HUES48 (cell line): ENCODE measurements around the gene CKLF.
"Not testable (repeated sequence)": the region's sequence is repeated elsewhere in the genome, so short reads cannot be mapped to it uniquely, and the experiment has no call there.

Experiments
- H3K27ac ChIP-seq: one replicate; pipeline ENCODE4 v1.7.0; 2013; ENCODE audit warnings: low read depth, low read length, inconsistent platforms
- H3K27me3 ChIP-seq: 2 replicates; pipeline ENCODE4 v1.6.1; 2013; ENCODE audit warnings: mild to moderate bottlenecking, low read length; ENCODE audit not compliant: control insufficient read depth, insufficient read depth
- H3K36me3 ChIP-seq: 2 replicates; pipeline ENCODE4 v1.6.1; 2013; ENCODE audit warnings: low read length; ENCODE audit not compliant: control insufficient read depth, insufficient read depth
- H3K4me1 ChIP-seq: 2 replicates; pipeline ENCODE4 v1.6.1; 2013; ENCODE audit warnings: mild to moderate bottlenecking, low read length; ENCODE audit not compliant: control insufficient read depth, insufficient read depth
- H3K4me3 ChIP-seq: 2 replicates; pipeline ENCODE4 v1.5.1; 2013; ENCODE audit warnings: mild to moderate bottlenecking, low read depth, low read length
- H3K9ac ChIP-seq: 2 replicates; pipeline ENCODE4 v1.6.1; 2013; ENCODE audit warnings: mild to moderate bottlenecking, low read depth, low read length, moderate library complexity
- H3K9me3 ChIP-seq: 2 replicates; pipeline ENCODE4 v1.6.1; 2013; ENCODE audit warnings: low read length; ENCODE audit not compliant: control insufficient read depth, insufficient read depth

Gene CKLF

DNA sequence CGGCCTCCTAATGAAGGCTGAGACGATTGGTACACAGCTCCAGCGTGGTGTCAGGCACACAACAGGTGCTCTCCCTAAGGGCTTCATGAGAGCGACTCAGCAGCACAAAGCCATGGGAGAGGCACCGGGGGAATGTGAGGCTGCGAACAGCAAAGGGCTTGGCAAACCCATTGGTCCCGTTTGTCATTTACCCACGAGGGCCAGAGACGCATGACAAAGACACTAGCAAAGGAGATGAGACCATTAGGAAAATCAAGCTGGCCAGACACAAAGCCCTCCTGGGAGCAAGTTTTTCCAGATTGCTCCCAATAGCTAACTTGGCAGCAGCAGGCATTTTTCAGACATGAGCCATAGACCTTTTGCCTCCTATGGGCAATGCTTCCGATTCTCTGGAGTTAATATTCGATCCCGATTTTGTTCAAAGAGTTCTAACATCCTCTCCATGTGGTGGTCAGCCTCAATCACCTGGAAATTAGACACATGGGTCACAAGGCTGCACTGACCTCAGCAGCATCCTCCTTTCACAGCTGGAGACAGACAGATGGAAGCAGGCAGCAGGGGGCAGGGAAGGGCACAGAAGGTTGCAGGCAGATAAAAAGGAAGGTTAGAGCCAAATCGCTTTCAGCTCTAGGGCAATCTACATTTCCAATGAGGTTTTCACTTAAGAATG lies 40.6 kb upstream of the CKLF start:
- Histone ChIP-seq H3K9ac (peak overlapping the region; percentile 16; the same call in 1 of the 2 replicates), H3K4me1 (peaks cover 34% of the 10 kb centered on the region), H3K36me3 (no peaks in the 10 kb centered on the region), H3K27ac (peak overlapping the region; percentile 93), H3K4me3 (no peak overlapping the region), H3K27me3 (no peaks in the 10 kb centered on the region), H3K9me3 (no peaks in the 10 kb centered on the region)

DNA sequence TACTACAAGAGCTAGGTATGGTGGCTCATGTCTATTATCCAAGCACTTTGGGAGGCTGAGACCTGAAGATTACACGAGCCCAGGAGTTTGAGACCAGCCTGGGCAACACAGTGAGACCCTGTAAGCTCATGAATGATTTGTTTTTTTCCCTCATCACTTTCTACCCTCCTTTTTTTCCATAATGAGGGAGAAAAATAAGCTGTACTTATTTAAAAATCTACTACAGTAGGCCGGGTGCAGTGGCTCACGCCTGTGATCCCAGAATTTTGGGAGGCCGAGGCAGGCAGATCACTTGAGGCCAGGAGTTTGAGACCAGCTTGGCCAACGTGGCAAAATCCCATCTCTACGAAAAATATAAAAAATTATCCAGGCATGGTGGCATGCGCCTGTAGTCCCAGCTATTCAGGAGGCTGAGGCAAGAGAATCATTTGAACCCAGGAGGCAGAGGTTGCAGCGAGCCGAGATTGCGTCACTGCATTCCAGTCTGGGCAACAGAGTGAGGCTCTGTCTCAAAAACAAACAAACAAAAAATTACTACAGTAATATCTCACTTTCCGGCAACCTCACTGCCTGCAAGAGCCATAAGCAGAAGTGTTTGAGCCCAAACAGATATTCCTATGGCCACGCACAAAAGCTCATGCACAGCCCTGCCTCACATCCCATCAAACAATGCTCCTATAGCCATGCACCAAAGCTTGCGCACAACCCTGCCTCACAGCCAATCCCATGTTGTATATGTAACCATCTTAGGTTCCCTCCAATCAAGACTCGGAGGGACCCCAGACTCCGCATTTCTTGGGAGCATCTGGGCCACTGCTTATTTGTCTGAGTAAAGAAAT lies 39.9 kb upstream of the CKLF start:
- Histone ChIP-seq H3K9me3 (no peaks in the 10 kb centered on the region), H3K9ac (0 out of 2 replicates have a peak overlapping the region, but pooled peaks have one; percentile 33), H3K4me1 (peaks cover 34% of the 10 kb centered on the region), H3K4me3 (no peak overlapping the region), H3K27ac (peak overlapping the region; percentile 93), H3K36me3 (no peaks in the 10 kb centered on the region), H3K27me3 (no peaks in the 10 kb centered on the region)

- peaks cover 34% of the 10 kb centered on the region for H3K4me1 ChIP-seq
- H3K27me3 ChIP-seq, result no peaks in the 10 kb centered on the region
- peak overlapping the region; percentile 93 for H3K27ac ChIP-seq
- no peak overlapping the region for H3K9ac ChIP-seq
- no peaks in the 10 kb centered on the region for H3K36me3 ChIP-seq
- no peak overlapping the region for H3K4me3 ChIP-seq
- no peaks in the 10 kb centered on the region for H3K9me3 ChIP-seq
These were observed 39.2 kb upstream of the CKLF start for GRCh38 chr16:66513111-66513723.

- not testable (repeated sequence) for H3K9ac ChIP-seq
- H3K4me1 ChIP-seq, result peaks cover 34% of the 10 kb centered on the region
These were observed 38.0 kb upstream of the CKLF start for GRCh38 chr16:66514391-66514790.

GRCh38 chr16:66514980-66515595 lies 37.3 kb upstream of the CKLF start:
- H3K4me1 ChIP-seq, result peaks cover 34% of the 10 kb centered on the region
- not testable (repeated sequence) for H3K27me3 ChIP-seq, H3K36me3 ChIP-seq, H3K4me3 ChIP-seq, H3K9me3 ChIP-seq, H3K9ac ChIP-seq
- peak overlapping the region; percentile 22 for H3K27ac ChIP-seq

More at GRCh38 chr16:66514391-66514790, 38.0 kb upstream of the CKLF start:
- H3K27me3 ChIP-seq, H3K9me3 ChIP-seq, H3K27ac ChIP-seq, H3K4me3 ChIP-seq, H3K36me3 ChIP-seq: not testable (repeated sequence)

DNA sequence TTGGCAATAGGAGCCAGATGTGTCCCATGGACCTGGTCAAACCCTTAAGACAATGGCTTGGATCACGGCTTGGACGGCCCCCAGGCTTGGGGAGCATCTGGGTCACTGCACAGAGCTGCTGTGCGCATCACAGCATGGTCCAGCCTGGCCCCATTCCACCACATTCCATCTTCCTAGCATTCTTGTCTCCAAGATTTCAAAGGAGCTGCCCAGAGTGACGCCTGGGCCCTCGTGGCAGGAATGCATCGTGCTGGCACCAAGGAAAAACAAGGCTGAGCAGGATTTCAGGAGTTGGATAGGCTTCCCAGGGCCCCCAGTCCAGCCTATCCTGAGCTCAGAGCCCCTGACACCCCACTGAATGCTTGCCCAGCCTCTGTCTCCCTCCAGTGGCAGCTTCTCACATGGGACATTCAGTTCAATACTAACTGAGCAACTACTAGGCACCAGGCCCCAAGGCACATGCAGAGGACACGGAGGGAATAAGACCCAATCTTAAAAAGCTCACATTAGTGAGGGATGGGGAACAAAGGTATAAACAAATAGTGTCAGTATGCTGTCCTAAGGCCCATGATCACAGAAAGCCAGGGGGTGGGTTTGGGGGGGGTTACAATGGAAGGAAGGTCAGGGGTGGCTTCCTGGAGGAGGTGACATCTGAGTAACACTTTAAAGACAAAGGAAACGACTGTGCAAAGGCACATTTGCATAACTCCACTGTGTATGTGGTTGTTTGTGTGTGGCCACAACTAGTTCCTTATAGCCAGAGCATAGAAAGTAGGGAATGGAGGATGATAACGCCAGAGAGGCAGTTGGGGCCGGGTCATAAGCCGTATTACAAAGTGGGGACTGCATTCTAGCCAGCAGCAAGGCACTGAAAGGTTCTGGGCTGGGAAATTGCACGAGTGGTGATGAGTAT lies 36.5 kb upstream of the CKLF start:
- H3K27me3 ChIP-seq, result no peaks in the 10 kb centered on the region
- H3K9ac ChIP-seq, result no peak overlapping the region

DNA sequence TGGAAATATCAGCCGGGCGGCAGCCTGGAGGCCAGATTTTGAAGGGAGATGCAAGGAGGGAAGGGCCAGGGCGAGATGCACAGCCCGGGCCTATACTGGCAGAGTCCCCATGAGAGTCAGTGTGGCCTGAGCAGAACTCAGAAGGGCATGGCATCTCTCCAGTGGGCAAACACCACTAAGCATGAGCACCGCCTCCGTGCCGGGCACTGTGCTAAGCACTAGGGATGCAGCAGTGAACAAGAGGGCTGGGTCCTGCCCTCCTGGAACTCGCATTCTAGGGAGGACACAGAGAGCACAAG lies 35.9 kb upstream of the CKLF start:
- Histone ChIP-seq H3K9ac (no peak overlapping the region), H3K27me3 (no peaks in the 10 kb centered on the region), H3K27ac (peak overlapping the region; percentile 6), H3K36me3 (no peaks in the 10 kb centered on the region), H3K9me3 (no peaks in the 10 kb centered on the region), H3K4me3 (no peak overlapping the region), H3K4me1 (peaks cover 20% of the 10 kb centered on the region)

More for the DNA sequence above, 36.5 kb upstream of the CKLF start:
- Histone ChIP-seq H3K4me1 (peaks cover 26% of the 10 kb centered on the region), H3K4me3 (no peak overlapping the region), H3K36me3 (no peaks in the 10 kb centered on the region), H3K27ac (no peak overlapping the region), H3K9me3 (no peaks in the 10 kb centered on the region)

DNA sequence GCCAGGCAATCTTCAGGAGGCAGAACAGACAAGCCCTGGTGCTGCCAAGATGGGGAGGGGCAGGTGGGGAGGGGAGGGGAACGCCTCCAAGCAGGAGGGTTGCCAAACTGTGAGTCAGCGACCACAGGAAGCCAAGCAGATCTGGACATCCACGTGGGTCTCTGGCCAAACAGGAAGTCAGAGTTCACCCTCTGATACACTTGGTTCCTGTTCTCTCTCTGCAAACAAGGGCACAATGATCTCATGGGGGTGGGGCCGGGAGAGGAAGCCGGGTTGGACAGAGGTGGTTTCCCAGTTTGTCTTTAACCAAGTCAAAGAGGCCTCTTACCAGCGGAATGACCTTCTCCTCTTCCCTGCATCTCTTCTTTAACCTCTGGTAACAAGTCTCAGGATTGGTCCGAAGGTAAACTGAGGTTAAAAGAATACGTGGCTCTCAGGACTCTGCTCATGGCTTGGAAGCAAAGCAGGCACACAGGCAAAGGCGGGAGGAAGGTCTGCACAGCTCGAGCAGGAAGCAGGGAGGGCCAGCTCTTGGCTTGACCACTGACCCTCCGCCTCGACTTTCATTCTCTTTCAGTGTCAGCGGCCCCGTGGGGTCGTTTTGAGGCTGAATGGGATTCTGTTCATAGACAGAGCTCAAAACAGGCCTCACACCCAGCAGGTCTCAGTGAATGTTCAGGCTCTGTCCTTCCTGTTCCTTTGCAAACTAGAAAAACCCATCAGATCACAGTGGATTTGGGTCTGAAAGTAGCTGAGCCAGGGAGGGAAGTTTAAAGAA lies 35.4 kb upstream of the CKLF start:
- H3K36me3 ChIP-seq, result no peaks in the 10 kb centered on the region
- H3K27me3 ChIP-seq, result no peaks in the 10 kb centered on the region
- no peaks in the 10 kb centered on the region for H3K9me3 ChIP-seq
- peaks cover 15% of the 10 kb centered on the region for H3K4me1 ChIP-seq
- peak overlapping the region; percentile 71 for H3K27ac ChIP-seq
- no peak overlapping the region for H3K9ac ChIP-seq
- H3K4me3 ChIP-seq, result no peak overlapping the region

DNA sequence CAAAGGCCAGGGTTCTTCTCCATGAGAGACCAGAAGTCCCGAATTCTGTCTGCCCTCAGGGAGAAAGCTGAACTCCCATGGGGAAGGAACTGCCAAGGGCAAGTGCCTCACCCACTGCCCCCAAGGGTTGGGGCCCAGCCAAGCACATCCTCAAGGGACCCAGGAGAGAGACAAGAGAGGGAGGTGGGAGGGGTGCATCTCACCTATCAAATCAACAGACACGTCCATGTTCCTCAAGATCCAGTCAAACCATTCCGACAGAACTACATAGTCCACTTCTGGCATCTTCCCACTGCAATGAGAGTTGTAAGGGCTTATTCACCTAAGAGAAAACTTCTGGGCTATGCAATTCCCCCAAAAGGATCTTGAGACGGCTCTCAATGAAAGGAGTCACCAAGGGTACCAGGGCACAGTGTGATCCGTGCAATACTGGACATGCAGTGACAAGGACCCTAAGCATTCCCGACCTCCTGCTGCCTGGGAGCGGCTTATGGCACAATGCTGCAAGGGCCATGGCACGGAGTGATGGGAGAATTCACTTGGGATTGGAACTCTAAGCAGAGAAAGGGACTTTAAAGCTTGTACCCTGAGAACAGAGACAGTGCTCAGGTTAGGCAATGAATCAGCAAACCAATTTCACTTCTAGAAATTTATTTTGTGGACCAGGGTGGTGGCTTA lies 34.7 kb upstream of the CKLF start:
- peak overlapping the region; percentile 71 for H3K27ac ChIP-seq
- no peaks in the 10 kb centered on the region for H3K36me3 ChIP-seq
- H3K9ac ChIP-seq, result no peak overlapping the region
- H3K27me3 ChIP-seq, result no peaks in the 10 kb centered on the region
- H3K4me3 ChIP-seq, result no peak overlapping the region
- no peaks in the 10 kb centered on the region for H3K9me3 ChIP-seq
- peaks cover 9% of the 10 kb centered on the region for H3K4me1 ChIP-seq
